ENCODE results near the gene PPP6R1.
A peak's percentile ranks its signal among the peaks of the same experiment; 100 is the strongest.

The PPP6R1 gene

DNA sequence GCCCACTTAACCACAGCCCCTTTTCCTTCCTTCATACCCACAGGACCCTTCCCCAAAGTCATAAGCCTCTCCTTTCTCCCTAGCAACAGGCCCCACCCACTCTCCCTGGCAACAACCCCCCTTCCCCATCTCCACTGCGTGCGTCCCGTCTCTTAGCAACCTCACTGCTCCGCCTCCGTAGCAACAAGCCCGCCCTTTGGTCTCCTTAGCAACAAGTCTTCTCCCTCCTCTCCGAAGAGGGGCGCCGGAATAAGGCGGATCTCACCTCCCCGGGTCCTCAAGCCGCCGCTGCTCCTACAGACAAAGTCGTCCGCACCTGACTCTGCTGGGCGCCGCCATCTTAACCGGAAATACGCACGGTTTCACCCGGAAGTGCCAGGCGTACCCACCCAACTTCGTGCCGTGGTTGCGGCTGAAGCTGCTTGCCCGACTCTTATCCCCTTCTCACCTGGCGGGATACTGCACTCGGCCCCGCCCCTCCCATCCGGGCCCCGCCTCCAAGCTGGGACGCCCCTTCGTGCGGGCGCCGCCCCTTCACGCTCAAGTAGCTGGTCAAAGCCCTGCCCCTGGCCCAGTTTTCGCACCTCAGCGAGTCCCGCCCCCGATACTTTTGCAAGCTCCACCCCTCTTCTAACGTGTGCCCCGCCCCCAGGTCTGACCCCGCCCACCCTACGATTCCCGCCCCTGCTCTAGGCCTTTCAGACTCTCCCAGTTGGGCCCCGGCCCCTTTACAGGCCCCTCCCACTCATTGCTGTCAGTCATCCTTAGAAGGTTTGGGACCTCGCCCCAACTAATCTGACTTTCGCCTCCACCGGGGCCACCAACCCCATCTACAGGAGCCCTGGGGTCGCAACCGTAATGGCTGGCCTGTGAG is 21.2 kb upstream of the PPP6R1 start, which contains the start of gene HSPBP1:
Gene HSPBP1, minus strand, starts transcription at position 341 of the 874 bp plus-strand sequence. CDS start 502 bp downstream, outside the sequence.
- peak; percentile 97 for DNase-seq

- no peak for DNase-seq
Observed at GRCh38 chr19:55279340-55279739, 20.5 kb upstream of the PPP6R1 start.

- DNase-seq: no peak
Observed at GRCh38 chr19:55278391-55279135, 19.7 kb upstream of the PPP6R1 start.

GRCh38 chr19:55277494-55277893 is 18.7 kb upstream of the PPP6R1 start:
- no peak for DNase-seq

DNA sequence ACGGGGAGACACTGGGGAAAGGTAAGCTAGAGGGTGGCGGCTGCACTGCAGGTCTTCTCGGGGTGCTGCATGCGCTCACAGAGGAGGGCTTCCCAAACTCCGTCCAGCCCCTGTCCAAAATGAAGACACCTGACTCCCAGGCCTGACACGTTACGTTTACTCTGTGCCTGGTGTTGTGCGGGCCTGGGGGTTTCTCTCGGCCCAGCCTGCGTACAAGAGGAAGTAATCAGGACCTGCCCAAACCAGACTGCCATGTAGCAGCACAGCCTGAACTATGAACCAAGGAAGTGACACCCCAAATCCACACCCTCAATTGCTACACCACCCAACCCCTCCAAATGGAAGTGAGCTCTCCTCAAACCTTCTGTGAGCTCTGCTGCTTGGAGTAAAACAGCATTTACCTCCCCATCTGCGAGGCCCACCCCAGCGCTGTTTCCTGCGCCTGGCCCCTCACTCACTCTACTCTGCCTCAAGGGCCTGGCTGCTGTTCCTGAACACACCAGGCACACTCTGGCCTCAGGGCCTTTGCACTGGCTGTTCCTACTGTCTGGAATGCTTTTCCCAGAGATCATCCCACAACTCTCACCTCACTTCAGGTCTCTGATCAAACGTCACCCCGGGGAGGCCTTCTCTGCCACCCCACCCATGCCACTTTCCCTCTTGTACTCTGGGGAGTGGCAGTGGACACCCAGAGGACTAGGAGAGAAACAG is 18.1 kb upstream of the PPP6R1 start:
- DNase-seq: no peak

DNA sequence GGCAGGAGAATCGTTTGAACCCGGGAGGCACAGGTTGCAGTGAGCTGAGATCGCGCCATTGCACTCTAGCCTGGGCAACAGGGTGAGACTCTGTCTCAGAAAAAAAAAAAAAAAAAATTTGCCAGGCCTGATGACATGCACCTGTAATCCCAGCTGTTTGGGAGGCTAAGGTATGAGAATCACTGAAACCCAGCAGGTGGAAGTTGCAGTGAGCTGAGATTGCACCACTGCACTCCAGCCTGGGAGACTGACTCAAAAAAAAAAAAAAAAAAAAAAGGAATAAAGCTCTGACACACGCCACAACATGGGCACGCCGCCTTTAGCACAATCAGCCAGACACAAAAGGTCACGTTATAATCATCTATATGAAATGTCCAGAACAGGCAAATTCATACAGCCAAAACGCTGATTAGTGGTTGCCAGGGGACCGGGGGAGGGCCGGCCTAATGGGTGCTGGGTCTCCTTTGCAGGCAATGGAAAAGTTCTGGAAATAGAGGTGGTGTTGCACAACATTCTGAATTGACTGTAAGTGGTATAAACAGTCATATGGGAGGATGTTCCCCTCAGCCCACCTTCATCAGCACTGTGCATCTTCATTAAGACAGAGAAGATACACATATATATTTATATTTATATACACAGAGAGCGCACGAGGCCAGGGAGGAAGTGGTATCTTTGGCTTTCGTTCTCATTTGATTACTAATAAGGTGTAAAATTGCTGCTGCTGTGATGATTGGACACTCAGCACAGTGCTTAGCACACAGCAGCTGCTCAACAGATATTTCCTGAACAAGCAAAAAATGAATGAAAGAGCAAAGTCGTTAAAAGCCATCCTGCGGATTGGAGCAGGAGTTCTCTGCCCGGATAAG is 17.3 kb upstream of the PPP6R1 start:
- DNase-seq: no peak

DNA sequence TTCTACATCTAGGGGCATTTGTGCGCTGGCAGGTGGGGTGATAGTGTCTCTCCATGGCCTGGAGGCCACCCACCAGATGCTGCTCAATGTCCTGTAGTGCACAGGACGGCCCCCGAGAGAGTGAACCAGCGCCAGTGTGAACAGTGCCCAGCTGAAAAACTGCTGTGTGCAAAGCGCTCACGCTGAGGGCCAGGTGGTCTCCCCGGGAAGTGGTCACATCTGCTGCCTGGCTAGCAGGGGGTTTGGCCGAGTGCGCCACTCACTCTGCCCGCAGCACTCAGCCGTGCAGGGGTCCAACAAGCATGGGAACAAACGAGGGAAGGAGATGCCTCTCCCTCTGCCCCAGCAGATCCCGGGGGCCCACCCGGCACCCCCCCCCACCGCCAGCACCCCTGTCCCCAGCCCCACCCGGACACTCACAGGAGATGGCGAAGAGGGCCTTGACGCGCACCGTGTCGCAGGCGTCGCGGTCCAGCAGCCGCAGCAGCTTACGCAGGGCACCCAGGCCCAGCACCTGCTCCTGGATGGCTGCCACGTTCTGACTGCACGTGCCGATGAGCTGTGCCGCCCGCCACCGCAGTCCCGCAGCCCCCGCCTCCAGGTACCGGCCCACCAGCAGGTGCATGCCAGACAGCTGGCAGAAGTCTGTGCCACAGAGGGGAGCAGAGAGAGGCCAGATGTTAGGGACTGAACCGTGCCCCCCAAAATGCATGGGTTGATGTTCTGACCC is 15.3 kb upstream of the PPP6R1 start:
- no peak for DNase-seq

- DNase-seq: no peak
Observed at GRCh38 chr19:55272142-55272541, 13.3 kb upstream of the PPP6R1 start.

DNA sequence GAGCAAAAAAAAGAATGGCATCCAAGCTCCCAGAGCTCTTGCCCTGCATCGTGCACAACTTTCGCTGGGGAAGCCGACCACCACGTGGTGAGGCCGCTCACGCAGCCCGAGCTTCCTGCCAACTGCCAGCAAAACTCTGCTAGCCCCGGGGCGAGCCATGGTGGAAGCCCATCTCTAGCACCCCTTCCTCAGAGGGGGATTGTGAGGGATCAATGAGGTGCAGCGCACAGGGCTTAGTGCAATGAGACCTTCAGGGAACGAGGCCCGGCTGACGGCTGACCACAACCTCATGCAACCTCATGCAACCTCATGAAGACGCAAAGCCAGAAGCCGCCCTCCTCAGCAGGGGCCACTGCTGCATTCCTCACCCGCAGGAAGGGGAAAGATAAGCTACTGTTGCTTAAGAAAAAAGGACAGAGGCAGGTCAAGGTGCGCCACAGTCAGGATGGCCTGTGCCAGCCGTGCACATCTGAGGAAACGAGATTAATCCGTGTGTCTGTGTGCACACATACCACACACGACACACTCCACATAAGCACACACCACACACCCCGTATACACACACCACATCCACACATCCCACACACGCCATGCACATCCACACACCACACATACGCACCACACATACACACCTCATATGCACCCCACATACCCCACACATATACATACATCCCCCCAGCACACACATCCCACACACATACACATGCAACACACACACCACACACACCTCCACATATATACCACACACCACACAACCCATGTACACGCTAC is 11.5 kb upstream of the PPP6R1 start:
- DNase-seq: no peak

- no peak for DNase-seq
Observed at GRCh38 chr19:55269299-55269698, 10.5 kb upstream of the PPP6R1 start.

DNA sequence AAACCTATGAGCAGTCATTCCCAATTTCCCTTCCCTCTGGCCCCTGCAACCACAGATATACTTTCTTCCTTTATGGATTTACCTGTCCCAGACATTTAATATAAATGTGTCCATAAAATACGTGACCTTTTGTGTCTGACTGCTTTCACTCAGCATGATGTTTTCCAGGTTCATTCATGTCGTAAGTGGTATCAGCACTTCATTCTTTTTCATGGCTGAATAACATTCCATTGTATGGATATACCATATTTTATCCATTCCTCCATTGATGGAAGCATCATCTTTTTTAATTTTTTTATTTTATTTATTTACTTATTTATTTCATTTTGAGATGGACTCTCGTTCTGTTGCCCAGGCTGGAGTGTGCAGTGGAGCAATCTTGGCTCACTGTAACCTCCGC is 8.0 kb upstream of the PPP6R1 start:
- no peak for DNase-seq

DNA sequence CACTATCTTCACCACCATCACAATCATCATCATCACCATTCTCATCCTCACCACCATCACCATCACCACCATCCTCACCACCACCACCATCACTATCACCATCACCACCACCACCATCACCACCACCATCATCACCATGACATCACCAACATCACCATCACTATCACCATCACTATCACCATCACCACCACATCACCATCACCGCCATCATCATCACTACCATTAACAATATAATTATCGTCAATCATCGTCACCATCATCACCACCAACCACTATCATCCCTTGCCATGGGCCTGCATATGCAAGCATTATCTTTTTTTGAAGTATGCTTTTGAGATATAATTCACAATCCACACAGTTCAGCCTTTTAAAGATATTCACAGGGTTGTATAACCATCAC is 7.6 kb upstream of the PPP6R1 start:
- no peak for DNase-seq

- DNase-seq: no peak
Observed at GRCh38 chr19:55265723-55266386, 7.0 kb upstream of the PPP6R1 start.

GRCh38 chr19:55265173-55265572 is 6.4 kb upstream of the PPP6R1 start:
- DNase-seq: no peak

GRCh38 chr19:55264531-55264930 is 5.7 kb upstream of the PPP6R1 start:
- DNase-seq: no peak

DNA sequence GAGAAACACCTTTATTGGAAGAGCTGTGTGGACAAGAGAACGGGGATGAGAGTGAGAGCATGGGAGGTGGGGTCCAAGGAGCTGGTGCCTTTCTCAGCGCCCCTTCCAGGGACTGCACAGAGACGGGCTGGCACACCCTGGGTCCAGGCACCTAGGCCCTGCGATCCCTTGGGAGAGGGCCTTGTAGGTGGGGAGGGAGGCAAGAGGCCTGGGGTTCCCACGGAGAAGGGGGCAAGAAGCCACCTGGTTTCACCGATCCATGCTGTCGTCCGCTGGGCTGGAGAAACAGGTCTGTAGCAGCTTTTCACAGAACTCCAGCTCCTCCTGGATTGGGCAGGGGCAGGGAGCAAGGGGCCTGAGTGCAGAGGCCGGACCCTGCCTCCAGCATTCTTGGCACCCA is 3.5 kb upstream of the PPP6R1 start:
- DNase-seq: no peak

- DNase-seq: no peak
Observed at GRCh38 chr19:55261671-55262126, 2.9 kb upstream of the PPP6R1 start.

DNA sequence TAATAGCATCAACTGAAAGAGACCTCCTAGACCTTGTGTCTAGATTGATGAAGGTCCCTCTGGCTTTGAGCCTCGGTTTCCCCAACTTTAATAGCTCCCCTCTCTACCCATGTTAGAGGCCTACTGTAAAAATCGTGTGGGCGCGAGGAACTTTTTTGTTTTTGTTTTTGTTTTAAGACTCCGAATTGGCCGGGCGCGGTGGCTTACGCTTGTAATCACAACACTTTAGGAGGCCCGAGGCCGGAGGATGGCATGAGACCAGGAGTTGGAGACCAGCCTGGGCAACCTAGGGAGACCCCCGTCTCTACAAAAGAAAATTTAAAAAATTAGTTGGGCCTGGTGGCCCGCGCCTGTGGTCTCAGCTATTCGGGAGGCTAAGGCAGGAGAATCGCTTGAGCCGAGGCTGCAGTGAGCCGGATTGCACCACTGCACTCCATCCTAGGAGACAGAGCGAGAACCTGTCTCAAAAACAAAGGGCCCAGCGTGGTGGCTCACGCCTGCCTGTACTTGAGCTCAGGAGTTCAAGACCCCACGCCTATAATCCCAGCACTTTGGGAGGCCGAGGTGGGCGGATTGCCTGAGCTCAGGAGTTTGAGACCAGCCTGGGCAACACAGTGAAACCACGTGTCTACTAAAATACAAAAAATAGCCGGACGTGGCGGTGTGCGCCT is 858 bp upstream of the PPP6R1 start:
- peak; percentile 30 for DNase-seq

DNA sequence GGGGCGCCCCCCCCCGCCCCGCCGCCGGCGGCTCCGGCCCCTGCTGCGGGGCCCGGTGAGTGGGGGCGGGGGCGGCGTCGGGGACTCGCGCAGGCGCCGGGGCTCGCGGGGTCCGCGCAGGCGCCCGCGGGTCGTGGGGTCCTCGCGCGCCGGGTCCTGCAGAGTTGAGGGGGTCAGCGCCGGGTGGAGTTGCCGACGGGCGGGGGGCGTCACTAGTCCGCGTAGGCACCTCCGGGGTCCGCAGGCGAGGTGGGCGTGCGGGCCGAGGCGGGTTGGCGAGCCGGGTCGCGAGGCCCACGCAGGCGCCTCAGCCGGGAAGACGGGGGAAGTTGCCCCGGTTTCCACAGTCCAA is 365 bp downstream of the PPP6R1 start:
- DNase-seq: no peak
